OCI-LY1 (cell line): Measurements from ENCODE around the gene PAFAH1B2.

Source experiments
- H2AFZ ChIP-seq: fragments of 200-600 bp; sonication (generic), shearing (Covaris generic); 2 replicates; pipeline ENCODE4 v1.6.0; 2014; ENCODE audit warnings: antibody characterized with exemption, mild to moderate bottlenecking, low read length
- H3F3A ChIP-seq: fragments of 200-600 bp; sonication (generic), shearing (Covaris generic); 2 replicates; pipeline ENCODE4 v1.6.0; 2014; ENCODE audit warnings: mild to moderate bottlenecking, antibody characterized with exemption, low read length, moderate library complexity; ENCODE audit not compliant: insufficient read depth
- H3K27ac ChIP-seq: fragments of 200-600 bp; sonication (generic); 2 replicates; pipeline ENCODE4 v1.5.1; 2014; ENCODE audit warnings: low read length, mixed run types, mild to moderate bottlenecking, low read depth; ENCODE audit not compliant: poor library complexity, severe bottlenecking
- H3K27me3 ChIP-seq: fragments of 200-600 bp; sonication (generic); 2 replicates; pipeline ENCODE4 v1.6.0; 2014; ENCODE audit warnings: antibody characterized with exemption, mild to moderate bottlenecking, low read length, moderate library complexity; ENCODE audit not compliant: insufficient read depth
- H3K36me3 ChIP-seq: fragments of 200-600 bp; sonication (generic); 2 replicates; pipeline ENCODE4 v1.6.1; 2014; ENCODE audit warnings: mild to moderate bottlenecking, antibody characterized with exemption, low read length, moderate library complexity, mixed read lengths; ENCODE audit not compliant: insufficient read depth
- H3K4me1 ChIP-seq: fragments of 200-600 bp; sonication (generic); 2 replicates; pipeline ENCODE4 v1.5.1; 2014; ENCODE audit warnings: mild to moderate bottlenecking, low read length, moderate library complexity; ENCODE audit not compliant: insufficient read depth, severe bottlenecking
- H3K4me2 ChIP-seq: fragments of 200-600 bp; sonication (generic), shearing (Covaris generic); 2 replicates; pipeline ENCODE4 v1.6.1; 2014; ENCODE audit warnings: low read length
- H3K4me3 ChIP-seq: fragments of 200-600 bp; sonication (generic); 2 replicates; pipeline ENCODE4 v1.5.1; 2014; ENCODE audit warnings: low read length, low read depth, mild to moderate bottlenecking, mixed read lengths; ENCODE audit not compliant: poor library complexity, severe bottlenecking
- H3K79me2 ChIP-seq: fragments of 200-600 bp; shearing (Covaris generic); 2 replicates; pipeline ENCODE4 v1.6.1; 2016; ENCODE audit warnings: mixed run types, low read length, mixed read lengths; ENCODE audit not compliant: insufficient read depth
- H3K9ac ChIP-seq: fragments of 200-600 bp; sonication (generic), shearing (Covaris generic); 2 replicates; pipeline ENCODE4 v1.6.1; 2014; ENCODE audit warnings: mild to moderate bottlenecking, low read length, mixed read lengths
- H3K9me2 ChIP-seq: fragments of 200-600 bp; sonication (generic), shearing (Covaris generic); 2 replicates; pipeline ENCODE4 v1.6.1; 2014; ENCODE audit warnings: low read depth, mild to moderate bottlenecking, low read length, mixed read lengths
- H3K9me3 ChIP-seq: fragments of 200-600 bp; shearing (Covaris generic); 2 replicates; pipeline ENCODE4 v1.6.1; 2014; ENCODE audit warnings: low read length, mixed read lengths
- H4K20me1 ChIP-seq: fragments of 200-600 bp; sonication (generic), shearing (Covaris generic); 2 replicates; pipeline ENCODE4 v1.6.0; 2016; ENCODE audit warnings: mild to moderate bottlenecking, low read length; ENCODE audit not compliant: insufficient read depth
- EZH2 ChIP-seq: fragments of 200-600 bp; sonication (generic), shearing (Covaris generic); IDR thresholded peaks from 2 replicates; pipeline ENCODE4 v1.8.0; 2017; ENCODE audit warnings: borderline replicate concordance, mixed run types, mild to moderate bottlenecking, antibody characterized with exemption, low read length, moderate library complexity, mixed read lengths
- TF ChIP-seq, protein P1 (sequence below): fragments of 200-600 bp; sonication (generic), shearing (Covaris generic); IDR thresholded peaks from 2 replicates; pipeline ENCODE4 v1.5.1; 2017; ENCODE audit warnings: mild to moderate bottlenecking, antibody characterized with exemption, low read length, moderate library complexity, mixed read lengths

PAFAH1B2 gene

DNA sequence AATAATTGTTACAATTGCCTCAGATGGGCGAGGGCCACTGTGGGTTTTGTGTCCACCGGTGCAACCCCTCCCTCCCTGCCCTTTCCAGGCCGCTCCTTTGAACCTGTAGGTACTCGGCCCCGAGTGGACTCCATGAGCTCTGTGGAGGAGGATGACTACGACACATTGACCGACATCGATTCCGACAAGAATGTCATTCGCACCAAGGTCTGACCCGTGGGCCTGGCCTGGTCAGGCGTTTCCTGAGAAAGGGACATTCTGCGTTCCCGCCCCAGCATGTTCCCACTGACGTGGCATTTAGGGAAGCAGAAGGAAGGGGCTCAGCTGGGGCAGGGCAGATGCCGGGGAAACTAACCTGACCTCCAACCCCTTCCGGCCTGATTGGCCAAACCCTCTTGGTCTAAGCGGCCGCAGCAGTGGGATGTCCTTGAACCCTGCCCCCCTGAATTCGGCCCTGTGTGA, 44.6 kb downstream of the PAFAH1B2 start:
- H3K36me3 ChIP-seq = peaks cover 16% of the 10 kb centered on the region; the same call in 1 of the 2 replicates
- no peak overlapping the region for H3K9ac ChIP-seq
- H3K27me3 ChIP-seq = no peaks in the 10 kb centered on the region
- no peak overlapping the region for H3K27ac ChIP-seq
- H4K20me1 ChIP-seq = no peaks in the 10 kb centered on the region
- no peak overlapping the region for H3K4me3 ChIP-seq
- H3K9me3 ChIP-seq = no peaks in the 10 kb centered on the region
- H3K4me1 ChIP-seq = peaks cover 13% of the 10 kb centered on the region
- TF ChIP-seq, protein P1, sequence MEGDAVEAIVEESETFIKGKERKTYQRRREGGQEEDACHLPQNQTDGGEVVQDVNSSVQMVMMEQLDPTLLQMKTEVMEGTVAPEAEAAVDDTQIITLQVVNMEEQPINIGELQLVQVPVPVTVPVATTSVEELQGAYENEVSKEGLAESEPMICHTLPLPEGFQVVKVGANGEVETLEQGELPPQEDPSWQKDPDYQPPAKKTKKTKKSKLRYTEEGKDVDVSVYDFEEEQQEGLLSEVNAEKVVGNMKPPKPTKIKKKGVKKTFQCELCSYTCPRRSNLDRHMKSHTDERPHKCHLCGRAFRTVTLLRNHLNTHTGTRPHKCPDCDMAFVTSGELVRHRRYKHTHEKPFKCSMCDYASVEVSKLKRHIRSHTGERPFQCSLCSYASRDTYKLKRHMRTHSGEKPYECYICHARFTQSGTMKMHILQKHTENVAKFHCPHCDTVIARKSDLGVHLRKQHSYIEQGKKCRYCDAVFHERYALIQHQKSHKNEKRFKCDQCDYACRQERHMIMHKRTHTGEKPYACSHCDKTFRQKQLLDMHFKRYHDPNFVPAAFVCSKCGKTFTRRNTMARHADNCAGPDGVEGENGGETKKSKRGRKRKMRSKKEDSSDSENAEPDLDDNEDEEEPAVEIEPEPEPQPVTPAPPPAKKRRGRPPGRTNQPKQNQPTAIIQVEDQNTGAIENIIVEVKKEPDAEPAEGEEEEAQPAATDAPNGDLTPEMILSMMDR = no peak
- no peak for TF ChIP-seq EZH2
- H2AFZ ChIP-seq = no peak overlapping the region
- H3K9me2 ChIP-seq = no peaks in the 10 kb centered on the region
- no peak overlapping the region for H3K4me2 ChIP-seq
- no peaks in the 10 kb centered on the region for H3F3A ChIP-seq
- no peaks in the 10 kb centered on the region for H3K79me2 ChIP-seq

- no peaks in the 10 kb centered on the region for H3K27me3 ChIP-seq
- H3K9me2 ChIP-seq = no peaks in the 10 kb centered on the region
- no peaks in the 10 kb centered on the region for H3K79me2 ChIP-seq
- peaks cover 16% of the 10 kb centered on the region; the same call in 1 of the 2 replicates for H3K36me3 ChIP-seq
- TF ChIP-seq EZH2 = no peak
- TF ChIP-seq, protein P1 = no peak
- H4K20me1 ChIP-seq = no peaks in the 10 kb centered on the region
- no peaks in the 10 kb centered on the region for H3F3A ChIP-seq
- H3K4me1 ChIP-seq = peaks cover 13% of the 10 kb centered on the region
- no peak overlapping the region for H3K4me3 ChIP-seq
- peak overlapping the region; percentile 23; the same call in 1 of the 2 replicates for H3K4me2 ChIP-seq
- H3K27ac ChIP-seq = peak overlapping the region; percentile 55
- H3K9ac ChIP-seq = peak overlapping the region; percentile 27; the same call in 1 of the 2 replicates
- H2AFZ ChIP-seq = no peak overlapping the region
- H3K9me3 ChIP-seq = no peaks in the 10 kb centered on the region
Observed at GRCh38 chr11:117189191-117189940, 45.3 kb downstream of the PAFAH1B2 start.

DNA sequence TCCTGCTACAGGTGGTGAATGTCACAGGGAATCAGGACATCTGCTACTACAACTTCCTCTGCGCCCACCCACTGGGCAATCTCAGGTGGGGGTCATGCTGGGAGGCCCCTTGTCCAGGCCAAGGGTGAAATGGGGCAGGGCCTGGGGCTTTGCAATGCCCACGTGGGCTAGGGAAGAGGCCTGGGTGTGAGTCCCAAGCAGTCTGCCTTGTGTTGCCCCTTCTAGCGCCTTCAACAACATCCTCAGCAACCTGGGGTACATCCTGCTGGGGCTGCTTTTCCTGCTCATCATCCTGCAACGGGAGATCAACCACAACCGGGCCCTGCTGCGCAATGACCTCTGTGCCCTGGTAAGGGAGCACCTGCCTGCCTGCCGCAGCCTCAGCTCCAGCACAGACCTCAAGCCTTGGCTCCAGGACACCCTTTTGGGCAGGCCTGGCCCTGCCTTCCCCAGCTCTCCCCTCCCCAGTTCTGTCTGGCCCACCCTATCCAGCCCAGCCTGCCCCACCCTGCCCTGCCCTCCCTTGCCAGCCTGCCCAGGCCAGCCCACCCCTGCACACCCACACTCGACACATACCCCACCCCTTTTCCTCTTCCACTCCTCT, 46.0 kb downstream of the PAFAH1B2 start:
- H3K9ac ChIP-seq = peak overlapping the region; percentile 27; the same call in 1 of the 2 replicates
- H3K4me3 ChIP-seq = no peak overlapping the region
- H3K9me3 ChIP-seq = no peaks in the 10 kb centered on the region
- peaks cover 13% of the 10 kb centered on the region for H3K4me1 ChIP-seq
- H3K9me2 ChIP-seq = no peaks in the 10 kb centered on the region
- H3K27me3 ChIP-seq = no peaks in the 10 kb centered on the region
- TF ChIP-seq, protein P1 = no peak
- no peaks in the 10 kb centered on the region for H4K20me1 ChIP-seq
- H3K36me3 ChIP-seq = peaks cover 16% of the 10 kb centered on the region; the same call in 1 of the 2 replicates
- no peaks in the 10 kb centered on the region for H3F3A ChIP-seq
- peak overlapping the region; percentile 55 for H3K27ac ChIP-seq
- peak overlapping the region; percentile 23; the same call in 1 of the 2 replicates for H3K4me2 ChIP-seq
- no peak overlapping the region for H2AFZ ChIP-seq
- H3K79me2 ChIP-seq = no peaks in the 10 kb centered on the region
